T47D (cell line): Measurements from ENCODE around the gene RMI2.

Experiments
- DNase-seq, 2 experiments: peaks; one replicate each; pipeline versions ENCODE4 v3.0.0 to v3.0.0-alpha.2; 2011 to 2012; ENCODE audit warnings: low read depth in 1 of 2, low spot score in 1 of 2
- JUND ChIP-seq: IDR thresholded peaks from 2 replicates; pipeline ENCODE4 v1.6.1; 2012; ENCODE audit warnings: low read depth
- in situ Hi-C: cut with HindIII; loops from 2 replicates; pipeline ENCODE4 v1.10.0; 2016; ENCODE audit warnings: low sequenced_read_pairs, low pct_unique_long_range_greater_than_20kb

The RMI2 gene

DNA sequence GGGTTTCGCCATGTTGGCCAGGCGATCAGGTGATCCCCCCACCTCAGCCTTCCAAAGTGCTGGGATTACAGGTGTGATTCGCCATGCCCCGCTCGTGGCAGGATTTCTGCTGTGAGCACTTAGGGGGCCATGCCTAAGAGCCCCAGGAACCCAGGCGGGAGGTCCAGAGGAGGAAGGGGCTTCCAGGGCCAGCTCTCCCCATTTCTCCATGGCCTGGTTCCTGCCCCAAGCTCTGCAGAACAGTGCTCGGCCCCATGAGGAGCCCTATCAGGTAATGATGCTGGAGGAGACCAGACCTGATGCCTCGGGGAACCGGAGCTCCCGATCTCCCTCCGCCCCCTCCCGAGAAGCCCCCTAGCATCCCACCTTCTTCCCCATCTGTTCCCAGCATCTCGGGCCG is 53.6 kb downstream of the RMI2 start:
- no peak for DNase-seq
- no peak for TF ChIP-seq JUND
- in situ Hi-C loops = no loop called here

DNA sequence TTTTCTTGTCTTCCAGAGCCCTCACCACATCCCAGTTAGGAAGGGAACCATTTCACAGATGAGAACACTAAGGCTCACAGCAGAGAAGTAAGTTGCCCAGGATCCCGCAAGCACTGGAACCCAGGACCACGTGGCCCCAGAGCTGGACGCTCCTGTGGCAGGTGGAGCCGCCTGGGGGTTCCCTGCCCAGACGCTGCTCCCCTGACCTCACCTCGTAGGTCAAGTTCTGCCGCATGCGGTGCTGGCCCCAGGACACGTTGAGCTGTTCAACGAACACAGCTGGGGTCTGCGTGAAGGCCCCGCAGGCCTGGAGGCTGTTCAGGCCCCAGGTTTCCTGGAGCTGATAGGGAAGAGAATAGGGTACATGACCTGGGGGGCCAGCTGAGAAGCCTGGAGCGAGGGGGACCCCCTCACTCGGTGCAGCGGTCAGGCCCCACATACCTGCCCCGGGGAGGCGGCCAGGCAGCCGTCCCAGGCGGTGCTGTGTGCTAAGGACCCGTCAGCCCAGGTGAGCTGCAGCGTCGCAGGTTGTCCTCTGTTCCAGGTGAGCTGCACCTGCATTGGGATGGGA is 54.1 kb downstream of the RMI2 start:
- TF ChIP-seq JUND = no peak
- no peak for DNase-seq
- in situ Hi-C loops = no loop called here

DNA sequence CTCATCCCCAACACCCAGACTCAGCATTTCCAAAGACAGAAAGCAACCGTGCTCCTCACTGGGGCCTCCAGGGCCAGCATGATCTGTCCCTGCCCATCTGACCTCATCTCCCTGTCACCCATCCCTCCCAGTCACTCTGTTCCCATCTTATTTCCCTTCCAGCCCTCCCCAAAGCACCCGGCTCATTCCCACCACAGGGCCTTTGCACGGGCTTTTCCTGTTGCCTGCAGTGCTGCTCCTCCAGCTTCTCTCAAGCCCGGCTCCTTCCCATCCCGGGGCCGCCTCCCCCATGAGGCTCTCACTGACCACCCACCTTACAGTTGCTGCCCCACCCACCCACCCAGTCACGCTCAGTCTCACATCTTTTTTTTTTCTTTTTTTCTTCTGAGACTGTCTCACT is 54.8 kb downstream of the RMI2 start:
- no peak for DNase-seq
- TF ChIP-seq JUND = no peak
- in situ Hi-C loops = no loop called here
